HepG2 (cell line): ENCODE data around the gene POLR1G. TPM values are rescaled to one million over a fixed set of nuclear protein-coding genes. Genes with fewer than 3 reads are reported as not detected.

Experiments
- ADNP ChIP-seq: sonication (generic); formaldehyde crosslinking; IDR thresholded peaks from 2 replicates; pipeline ENCODE4 v1.4.0; 2020; ENCODE audit warnings: missing genetic modification reagents
- HCFC1 ChIP-seq: fragments of 150-350 bp; IDR thresholded peaks from 2 replicates; pipeline ENCODE4 v1.6.1; 2014; ENCODE audit warnings: low read depth, low read length
- KMT2B ChIP-seq: IDR thresholded peaks from 2 replicates; pipeline ENCODE4 v1.6.1; 2016; ENCODE audit warnings: missing genetic modification reagents, missing compliant biosample characterization
- MAZ ChIP-seq, 2 experiments: sonication (generic) in 1 of 2; formaldehyde crosslinking in 1 of 2; IDR thresholded peaks; 2 replicates each; pipeline versions ENCODE4 v1.5.0 to v1.6.1; 2012 to 2020; ENCODE audit warnings: low read depth in 2 of 2, mild to moderate bottlenecking in 2 of 2, borderline replicate concordance in 1 of 2, improper control_type of control experiment in 1 of 2, low read length in 1 of 2, missing genetic modification reagents in 1 of 2, moderate library complexity in 1 of 2
- NRL ChIP-seq: sonication (generic); formaldehyde crosslinking; IDR thresholded peaks from 2 replicates; pipeline ENCODE4 v1.5.0; 2020; ENCODE audit warnings: missing genetic modification reagents, mild to moderate bottlenecking, moderate library complexity, borderline replicate concordance
- SOX5 ChIP-seq: IDR thresholded peaks from 2 replicates; pipeline ENCODE4 v1.6.1; 2016; ENCODE audit warnings: borderline replicate concordance
- ZMYM4 ChIP-seq: sonication (generic); formaldehyde crosslinking; IDR thresholded peaks from 2 replicates; pipeline ENCODE4 v1.8.1; 2023; ENCODE audit warnings: mild to moderate bottlenecking, missing genetic modification reagents
- ZNF10 ChIP-seq: sonication (generic); formaldehyde crosslinking; IDR thresholded peaks from 2 replicates; pipeline ENCODE4 v1.4.0; 2020; ENCODE audit warnings: mild to moderate bottlenecking, low read depth, missing genetic modification reagents, borderline replicate concordance
- ZNF33A ChIP-seq: sonication (generic); formaldehyde crosslinking; IDR thresholded peaks from 2 replicates; pipeline ENCODE4 v1.5.1; 2020; ENCODE audit warnings: missing genetic modification reagents, mild to moderate bottlenecking, moderate library complexity, borderline replicate concordance
- ZNF343 ChIP-seq: sonication (generic); formaldehyde crosslinking; IDR thresholded peaks from 2 replicates; pipeline ENCODE4 v1.4.0; 2020; ENCODE audit warnings: mild to moderate bottlenecking, missing genetic modification reagents
- ZNF510 ChIP-seq: sonication (generic); formaldehyde crosslinking; IDR thresholded peaks from 2 replicates; pipeline ENCODE4 v1.4.0; 2020; ENCODE audit warnings: low read depth, mild to moderate bottlenecking, missing genetic modification reagents
- ZNF777 ChIP-seq: sonication (generic); formaldehyde crosslinking; IDR thresholded peaks from 2 replicates; pipeline ENCODE4 v1.4.0; 2020; ENCODE audit warnings: missing genetic modification reagents
- polyA plus RNA-seq, 8 experiments: library from polyadenylated mRNA; depleted of rRNA in 3 of 8; stranded (reverse) in 7 of 8; unstranded in 1 of 8; fragments of >200 nt; fragmentation: Illumina TruSeq in 4 of 8; extraction: Trizol in 4 of 8; gene quantifications; 2 replicates each; pipeline versions ENCODE4 v1.2.1 to v1.2.3, GENCODE V29; 2011 to 2016; ENCODE audit warnings: low read depth in 4 of 8, missing spikeins in 1 of 8, mixed read lengths in 1 of 8; ENCODE audit not compliant: insufficient read depth in 1 of 8
- total RNA-seq, 5 experiments: library from RNA; depleted of rRNA; stranded (reverse); fragments of >200 nt; fragmentation: Illumina TruSeq; extraction: Trizol; gene quantifications; 2 replicates each; pipeline ENCODE4 v1.2.3, GENCODE V29; 2016; ENCODE audit warnings: low read depth in 1 of 5
- TF ChIP-seq, protein P1 (sequence below): sonication (generic); formaldehyde crosslinking; IDR thresholded peaks from 2 replicates; pipeline ENCODE4 v1.8.0; 2022; ENCODE audit warnings: mild to moderate bottlenecking, missing genetic modification reagents
- TF ChIP-seq, protein P2 (sequence below): sonication (generic); formaldehyde crosslinking; conservative IDR thresholded peaks from 2 replicates; pipeline ENCODE4 v1.8.0; 2022; ENCODE audit warnings: low read depth, missing genetic modification reagents
- TF ChIP-seq, protein P3 (sequence below): sonication (generic); formaldehyde crosslinking; IDR thresholded peaks from 2 replicates; pipeline ENCODE4 v1.4.0; 2020; ENCODE audit warnings: mild to moderate bottlenecking, missing genetic modification reagents, borderline replicate concordance
- TF ChIP-seq, protein P4 (sequence below): sonication (generic); formaldehyde crosslinking; IDR thresholded peaks from 2 replicates; pipeline ENCODE4 v1.4.0; 2020; ENCODE audit warnings: mild to moderate bottlenecking, missing genetic modification reagents

POLR1G gene
- total and polyA plus RNA-seq, 2 of the 13 experiments (the other 11 are each of a cell fraction or from before 2014, with no cell fraction given), result 3.5 to 20.8 TPM

DNA sequence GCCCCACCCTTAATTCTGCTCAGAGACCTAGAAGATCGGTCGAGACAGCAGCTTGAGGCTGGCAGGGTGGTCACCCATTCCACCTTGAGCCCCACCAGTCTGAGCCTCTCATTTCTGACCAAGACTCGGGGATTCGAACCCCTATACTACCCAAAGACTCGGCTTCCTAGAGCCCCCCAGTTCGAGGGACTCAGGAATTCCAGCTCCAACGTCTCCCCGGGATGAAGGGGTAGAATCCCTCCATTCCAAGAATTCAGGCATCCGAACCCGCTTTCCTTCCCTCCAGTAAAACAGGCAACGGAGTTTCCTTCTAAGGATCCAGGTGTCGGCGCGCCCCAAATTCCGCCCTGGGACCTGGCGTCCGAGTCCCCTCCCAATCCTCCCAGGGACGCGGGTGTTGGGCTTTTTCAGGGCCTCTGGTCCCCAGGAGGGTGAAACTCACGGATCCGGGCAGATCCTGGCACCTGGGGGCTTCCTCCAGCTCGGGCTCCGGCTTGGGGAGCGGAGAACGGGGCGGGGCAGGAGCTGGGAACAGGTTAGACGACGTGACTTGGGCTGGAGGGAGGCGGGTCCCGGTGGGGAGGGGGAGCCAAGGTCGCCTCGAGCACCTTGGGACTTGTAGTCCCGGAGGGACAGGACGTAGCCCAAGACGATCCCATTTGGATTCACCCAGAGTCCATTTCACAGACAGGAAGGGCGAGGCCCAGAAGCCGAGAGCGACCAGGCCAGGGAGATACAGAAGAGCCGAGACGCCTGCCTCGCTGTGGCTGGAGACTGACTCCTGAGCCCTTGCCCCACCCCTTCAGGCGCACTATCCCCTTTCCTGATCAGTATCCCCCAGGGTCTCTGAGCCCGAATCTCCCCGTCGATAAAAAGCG lies 1.6 kb upstream of the POLR1G start, which contains the start of gene PPP1R13L (continued):
- TF ChIP-seq ZNF777 (CRISPR knock-in tag) (peak; percentile 98), ZMYM4 (CRISPR knock-in tag) (no peak), ADNP (CRISPR knock-in tag) (peak; percentile 80; the same call in 1 of the 2 replicates), ZNF510 (peak; percentile 76; the same call in 1 of the 2 replicates), ZNF343 (CRISPR knock-in tag) (0 out of 2 replicates have a peak, but pooled peaks have one; percentile 73), NRL (CRISPR knock-in tag) (no peak), MAZ (IDR thresholded peaks at IDR 0.05; ENCODE audit: borderline replicate concordance, low read depth, low read length) (peak; percentile 48; the same call in 1 of the 2 replicates), MAZ (CRISPR knock-in tag; IDR thresholded peaks at IDR 0.05; ENCODE audit: low read depth) (no peak), HCFC1 (peak; percentile 57; the same call in 1 of the 2 replicates), SOX5 (CRISPR knock-in tag) (peak; percentile 19; the same call in 1 of the 2 replicates), KMT2B (CRISPR knock-in tag) (0 out of 2 replicates have a peak, but pooled peaks have one; percentile 15), ZNF10 (no peak), ZNF33A (CRISPR knock-in tag) (no peak)
- TF ChIP-seq, protein P1, sequence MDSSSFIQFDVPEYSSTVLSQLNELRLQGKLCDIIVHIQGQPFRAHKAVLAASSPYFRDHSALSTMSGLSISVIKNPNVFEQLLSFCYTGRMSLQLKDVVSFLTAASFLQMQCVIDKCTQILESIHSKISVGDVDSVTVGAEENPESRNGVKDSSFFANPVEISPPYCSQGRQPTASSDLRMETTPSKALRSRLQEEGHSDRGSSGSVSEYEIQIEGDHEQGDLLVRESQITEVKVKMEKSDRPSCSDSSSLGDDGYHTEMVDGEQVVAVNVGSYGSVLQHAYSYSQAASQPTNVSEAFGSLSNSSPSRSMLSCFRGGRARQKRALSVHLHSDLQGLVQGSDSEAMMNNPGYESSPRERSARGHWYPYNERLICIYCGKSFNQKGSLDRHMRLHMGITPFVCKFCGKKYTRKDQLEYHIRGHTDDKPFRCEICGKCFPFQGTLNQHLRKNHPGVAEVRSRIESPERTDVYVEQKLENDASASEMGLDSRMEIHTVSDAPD (CRISPR knock-in tag), result no peak
- TF ChIP-seq, protein P2, sequence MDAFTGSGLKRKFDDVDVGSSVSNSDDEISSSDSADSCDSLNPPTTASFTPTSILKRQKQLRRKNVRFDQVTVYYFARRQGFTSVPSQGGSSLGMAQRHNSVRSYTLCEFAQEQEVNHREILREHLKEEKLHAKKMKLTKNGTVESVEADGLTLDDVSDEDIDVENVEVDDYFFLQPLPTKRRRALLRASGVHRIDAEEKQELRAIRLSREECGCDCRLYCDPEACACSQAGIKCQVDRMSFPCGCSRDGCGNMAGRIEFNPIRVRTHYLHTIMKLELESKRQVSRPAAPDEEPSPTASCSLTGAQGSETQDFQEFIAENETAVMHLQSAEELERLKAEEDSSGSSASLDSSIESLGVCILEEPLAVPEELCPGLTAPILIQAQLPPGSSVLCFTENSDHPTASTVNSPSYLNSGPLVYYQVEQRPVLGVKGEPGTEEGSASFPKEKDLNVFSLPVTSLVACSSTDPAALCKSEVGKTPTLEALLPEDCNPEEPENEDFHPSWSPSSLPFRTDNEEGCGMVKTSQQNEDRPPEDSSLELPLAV (CRISPR knock-in tag), result no peak
- TF ChIP-seq, protein P3, sequence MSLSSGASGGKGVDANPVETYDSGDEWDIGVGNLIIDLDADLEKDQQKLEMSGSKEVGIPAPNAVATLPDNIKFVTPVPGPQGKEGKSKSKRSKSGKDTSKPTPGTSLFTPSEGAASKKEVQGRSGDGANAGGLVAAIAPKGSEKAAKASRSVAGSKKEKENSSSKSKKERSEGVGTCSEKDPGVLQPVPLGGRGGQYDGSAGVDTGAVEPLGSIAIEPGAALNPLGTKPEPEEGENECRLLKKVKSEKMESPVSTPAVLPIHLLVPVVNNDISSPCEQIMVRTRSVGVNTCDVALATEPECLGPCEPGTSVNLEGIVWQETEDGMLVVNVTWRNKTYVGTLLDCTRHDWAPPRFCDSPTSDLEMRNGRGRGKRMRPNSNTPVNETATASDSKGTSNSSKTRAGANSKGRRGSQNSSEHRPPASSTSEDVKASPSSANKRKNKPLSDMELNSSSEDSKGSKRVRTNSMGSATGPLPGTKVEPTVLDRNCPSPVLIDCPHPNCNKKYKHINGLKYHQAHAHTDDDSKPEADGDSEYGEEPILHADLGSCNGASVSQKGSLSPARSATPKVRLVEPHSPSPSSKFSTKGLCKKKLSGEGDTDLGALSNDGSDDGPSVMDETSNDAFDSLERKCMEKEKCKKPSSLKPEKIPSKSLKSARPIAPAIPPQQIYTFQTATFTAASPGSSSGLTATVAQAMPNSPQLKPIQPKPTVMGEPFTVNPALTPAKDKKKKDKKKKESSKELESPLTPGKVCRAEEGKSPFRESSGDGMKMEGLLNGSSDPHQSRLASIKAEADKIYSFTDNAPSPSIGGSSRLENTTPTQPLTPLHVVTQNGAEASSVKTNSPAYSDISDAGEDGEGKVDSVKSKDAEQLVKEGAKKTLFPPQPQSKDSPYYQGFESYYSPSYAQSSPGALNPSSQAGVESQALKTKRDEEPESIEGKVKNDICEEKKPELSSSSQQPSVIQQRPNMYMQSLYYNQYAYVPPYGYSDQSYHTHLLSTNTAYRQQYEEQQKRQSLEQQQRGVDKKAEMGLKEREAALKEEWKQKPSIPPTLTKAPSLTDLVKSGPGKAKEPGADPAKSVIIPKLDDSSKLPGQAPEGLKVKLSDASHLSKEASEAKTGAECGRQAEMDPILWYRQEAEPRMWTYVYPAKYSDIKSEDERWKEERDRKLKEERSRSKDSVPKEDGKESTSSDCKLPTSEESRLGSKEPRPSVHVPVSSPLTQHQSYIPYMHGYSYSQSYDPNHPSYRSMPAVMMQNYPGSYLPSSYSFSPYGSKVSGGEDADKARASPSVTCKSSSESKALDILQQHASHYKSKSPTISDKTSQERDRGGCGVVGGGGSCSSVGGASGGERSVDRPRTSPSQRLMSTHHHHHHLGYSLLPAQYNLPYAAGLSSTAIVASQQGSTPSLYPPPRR, result 0 out of 2 replicates have a peak, but pooled peaks have one; percentile 35
- TF ChIP-seq, protein P4, sequence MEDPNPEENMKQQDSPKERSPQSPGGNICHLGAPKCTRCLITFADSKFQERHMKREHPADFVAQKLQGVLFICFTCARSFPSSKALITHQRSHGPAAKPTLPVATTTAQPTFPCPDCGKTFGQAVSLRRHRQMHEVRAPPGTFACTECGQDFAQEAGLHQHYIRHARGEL, result 0 out of 2 replicates have a peak, but pooled peaks have one; percentile 63
